GM12872 (cell line): ENCODE results near the gene MARK3.

Experiments used
- TF ChIP-seq, protein P1 (sequence below): IDR thresholded peaks from 3 replicates; pipeline ENCODE4 v1.5.1; 2011; ENCODE audit warnings: low read depth, mild to moderate bottlenecking, low read length, moderate library complexity; ENCODE audit not compliant: insufficient read depth

The MARK3 gene

DNA sequence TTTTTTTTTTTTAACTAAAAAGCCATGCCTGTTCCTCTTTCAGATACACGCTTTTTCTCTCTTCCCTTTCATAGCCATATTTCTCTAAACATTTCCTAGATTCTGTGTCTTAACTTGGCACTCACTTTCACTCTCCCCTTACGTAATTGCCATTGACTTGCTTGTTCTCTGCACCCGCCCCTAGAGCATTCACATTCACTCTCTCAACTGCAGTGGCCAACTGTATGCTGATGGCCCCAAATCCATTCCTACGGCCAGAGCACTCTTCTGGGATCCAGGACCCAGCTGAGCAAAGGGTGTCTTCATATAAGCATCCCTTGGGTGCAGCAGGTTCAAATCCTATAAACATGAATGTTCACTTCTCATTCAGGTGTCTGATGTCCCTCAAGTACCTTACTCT is 77.9 kb downstream of the MARK3 start:
- TF ChIP-seq, protein P1, sequence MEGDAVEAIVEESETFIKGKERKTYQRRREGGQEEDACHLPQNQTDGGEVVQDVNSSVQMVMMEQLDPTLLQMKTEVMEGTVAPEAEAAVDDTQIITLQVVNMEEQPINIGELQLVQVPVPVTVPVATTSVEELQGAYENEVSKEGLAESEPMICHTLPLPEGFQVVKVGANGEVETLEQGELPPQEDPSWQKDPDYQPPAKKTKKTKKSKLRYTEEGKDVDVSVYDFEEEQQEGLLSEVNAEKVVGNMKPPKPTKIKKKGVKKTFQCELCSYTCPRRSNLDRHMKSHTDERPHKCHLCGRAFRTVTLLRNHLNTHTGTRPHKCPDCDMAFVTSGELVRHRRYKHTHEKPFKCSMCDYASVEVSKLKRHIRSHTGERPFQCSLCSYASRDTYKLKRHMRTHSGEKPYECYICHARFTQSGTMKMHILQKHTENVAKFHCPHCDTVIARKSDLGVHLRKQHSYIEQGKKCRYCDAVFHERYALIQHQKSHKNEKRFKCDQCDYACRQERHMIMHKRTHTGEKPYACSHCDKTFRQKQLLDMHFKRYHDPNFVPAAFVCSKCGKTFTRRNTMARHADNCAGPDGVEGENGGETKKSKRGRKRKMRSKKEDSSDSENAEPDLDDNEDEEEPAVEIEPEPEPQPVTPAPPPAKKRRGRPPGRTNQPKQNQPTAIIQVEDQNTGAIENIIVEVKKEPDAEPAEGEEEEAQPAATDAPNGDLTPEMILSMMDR = no peak

DNA sequence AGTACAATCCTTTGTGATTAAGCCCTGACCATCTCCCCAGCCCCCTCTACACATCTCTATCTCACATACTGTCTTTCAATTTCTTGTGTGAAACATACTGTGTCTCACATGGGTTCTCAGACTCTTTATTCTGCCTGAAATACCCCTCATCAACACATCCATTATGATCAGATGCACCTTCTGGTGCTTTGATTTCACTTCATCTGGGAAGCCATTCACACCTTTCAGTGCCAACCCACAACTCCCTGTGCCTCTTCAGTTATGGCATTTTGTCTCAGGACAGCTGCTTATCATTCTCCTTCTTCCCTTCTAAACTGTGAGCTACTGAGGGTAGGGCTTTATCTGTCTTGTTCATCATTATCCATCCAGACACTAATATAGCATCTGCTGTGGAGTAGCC is 78.6 kb downstream of the MARK3 start:
- TF ChIP-seq, protein P1 = no peak

DNA sequence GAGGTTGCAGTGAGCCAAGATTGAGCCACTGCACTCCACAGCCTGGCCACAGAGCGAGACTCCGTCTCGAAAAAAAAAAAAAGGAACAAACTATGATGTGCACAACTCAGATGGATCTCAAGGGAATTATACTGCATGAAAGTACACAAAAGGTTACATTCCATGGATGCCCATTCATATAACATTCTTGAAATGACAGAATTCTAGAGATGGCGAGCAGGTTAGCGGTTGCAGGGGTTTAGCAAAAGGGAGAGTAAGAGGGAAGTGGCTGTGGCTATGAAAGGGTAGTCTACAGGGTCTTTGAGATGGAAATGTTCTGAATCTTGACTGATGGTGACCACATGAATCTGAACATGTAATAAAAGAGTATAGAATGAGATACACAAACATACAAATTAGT is 87.7 kb downstream of the MARK3 start:
- TF ChIP-seq, protein P1 = no peak

DNA sequence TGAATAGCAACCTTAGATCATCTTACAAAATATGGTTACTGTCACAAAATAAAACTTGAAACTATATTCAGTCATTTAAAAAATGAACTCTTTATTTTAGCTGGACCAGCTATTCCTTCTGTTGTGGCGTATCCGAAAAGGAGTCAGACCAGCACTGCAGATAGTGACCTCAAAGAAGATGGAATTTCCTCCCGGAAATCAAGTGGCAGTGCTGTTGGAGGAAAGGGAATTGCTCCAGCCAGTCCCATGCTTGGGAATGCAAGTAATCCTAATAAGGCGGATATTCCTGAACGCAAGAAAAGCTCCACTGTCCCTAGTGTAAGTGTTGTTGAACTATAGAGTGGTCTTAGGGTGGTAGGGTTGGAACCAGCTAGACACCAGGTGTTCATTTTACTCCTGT is 89.7 kb downstream of the MARK3 start:
- TF ChIP-seq, protein P1 = no peak

DNA sequence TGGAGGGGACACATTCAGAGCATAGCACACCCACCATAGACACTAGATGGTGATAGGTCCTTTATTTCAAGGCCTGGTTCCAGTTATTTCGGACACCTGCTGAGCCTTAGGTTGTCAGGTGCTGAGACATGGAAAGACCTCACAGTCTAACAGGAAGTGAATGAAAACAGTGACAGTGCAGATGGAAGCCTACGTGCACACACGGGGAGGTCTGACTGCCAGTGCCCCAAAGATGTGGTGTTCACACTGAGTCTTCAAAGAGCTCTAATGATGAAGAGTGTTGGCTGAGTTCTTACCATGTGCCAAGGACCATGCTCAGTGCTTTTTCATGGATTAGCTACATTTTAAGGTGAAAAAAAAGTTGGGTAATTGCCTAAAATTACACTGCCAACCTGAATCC is 90.8 kb downstream of the MARK3 start:
- TF ChIP-seq, protein P1 = no peak

DNA sequence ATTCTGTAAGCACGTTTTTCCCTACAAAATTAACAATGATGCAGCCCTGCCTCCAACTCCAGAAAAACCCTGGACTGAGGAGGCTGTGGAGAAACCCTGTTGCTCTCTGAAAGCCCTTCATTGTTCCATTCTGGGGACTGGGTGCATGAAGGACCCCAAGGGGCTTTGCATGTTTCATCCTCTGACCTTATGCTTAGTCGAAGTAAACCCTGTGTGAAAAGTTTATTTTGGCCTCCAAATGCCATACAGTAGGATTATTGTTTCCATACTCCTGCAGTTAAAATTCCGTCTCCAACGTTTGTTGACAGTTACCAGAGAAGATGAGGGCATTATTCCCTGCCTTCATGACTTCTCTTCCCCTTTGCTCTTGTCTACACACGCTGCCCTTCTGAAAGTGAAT is 91.4 kb downstream of the MARK3 start:
- TF ChIP-seq, protein P1 = no peak

DNA sequence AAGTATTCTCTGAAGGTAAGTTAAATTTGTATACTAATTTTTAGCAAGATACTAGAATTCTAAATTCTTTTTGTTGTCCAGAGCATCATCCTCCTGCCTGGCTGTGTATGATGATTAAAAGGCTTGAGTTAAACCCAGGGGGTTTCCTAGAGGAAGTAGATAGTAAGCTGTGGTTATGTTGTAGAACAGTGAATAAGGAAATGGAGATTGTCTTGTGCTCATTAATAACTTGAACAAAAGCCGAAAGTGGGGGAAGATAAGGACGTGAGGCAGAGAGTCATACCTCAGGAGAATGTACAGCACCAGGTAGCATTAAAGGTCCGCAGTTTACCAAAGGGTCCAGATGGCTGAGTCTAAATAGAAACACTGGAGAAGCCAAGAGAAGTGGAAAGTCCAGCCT is 95.4 kb downstream of the MARK3 start:
- TF ChIP-seq, protein P1 = no peak

DNA sequence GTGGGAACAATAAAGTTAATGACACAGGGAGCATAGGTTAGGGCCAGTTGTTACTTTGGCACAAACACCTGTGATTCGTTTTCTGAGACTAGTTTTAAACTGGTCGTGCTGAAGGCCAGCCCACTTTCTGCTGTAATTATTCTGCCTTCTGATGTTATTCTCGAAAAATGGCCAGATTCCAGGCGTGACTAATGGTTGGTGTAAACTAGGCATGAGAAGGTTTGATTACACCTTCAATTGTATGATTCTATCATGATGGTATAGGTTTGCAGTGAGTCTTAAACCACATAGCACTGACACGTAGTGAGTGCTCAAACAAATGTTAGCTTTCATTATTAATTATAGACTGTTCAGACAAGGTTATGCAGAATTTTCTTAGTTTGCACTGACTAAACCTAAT is 98.4 kb downstream of the MARK3 start:
- TF ChIP-seq, protein P1 = no peak
